Duodenal mucosa (tissue), 2 donors: ENCODE results near the gene G2E3.
"Not testable (repeated sequence)": the region's sequence is repeated elsewhere in the genome, so short reads cannot be mapped to it uniquely, and the experiment has no call there.

Source experiments
- H3K27ac ChIP-seq: one replicate; pipeline ENCODE4 v1.7.0; 2013; ENCODE audit warnings: low read depth, low read length
- H3K27me3 ChIP-seq, 2 donors: one replicate each; pipeline ENCODE4 v1.7.0; 2013; ENCODE audit warnings: low read length in 2 of 2, control low read depth in 1 of 2; ENCODE audit not compliant: insufficient read depth in 2 of 2, control insufficient read depth in 1 of 2
- H3K36me3 ChIP-seq, 2 donors: one replicate each; pipeline ENCODE4 v1.7.0; 2013; ENCODE audit warnings: low read length in 2 of 2, control low read depth in 1 of 2; ENCODE audit not compliant: insufficient read depth in 2 of 2, control insufficient read depth in 1 of 2
- H3K4me1 ChIP-seq, 2 donors: one replicate each; pipeline ENCODE4 v1.7.0; 2013; ENCODE audit warnings: low read length in 2 of 2, control low read depth in 1 of 2; ENCODE audit not compliant: insufficient read depth in 2 of 2, control insufficient read depth in 1 of 2
- H3K4me3 ChIP-seq, 2 donors: one replicate each; pipeline ENCODE4 v1.7.0; 2013; ENCODE audit warnings: low read length in 2 of 2, low read depth in 1 of 2
- H3K9ac ChIP-seq, 2 donors: one replicate each; pipeline ENCODE4 v1.7.0; 2013; ENCODE audit warnings: low read length in 2 of 2, low read depth in 1 of 2
- H3K9me3 ChIP-seq, 2 donors: one replicate each; pipeline ENCODE4 v1.7.0; 2013; ENCODE audit warnings: low read length in 2 of 2, control low read depth in 1 of 2; ENCODE audit not compliant: control insufficient read depth in 1 of 2

G2E3 gene

DNA sequence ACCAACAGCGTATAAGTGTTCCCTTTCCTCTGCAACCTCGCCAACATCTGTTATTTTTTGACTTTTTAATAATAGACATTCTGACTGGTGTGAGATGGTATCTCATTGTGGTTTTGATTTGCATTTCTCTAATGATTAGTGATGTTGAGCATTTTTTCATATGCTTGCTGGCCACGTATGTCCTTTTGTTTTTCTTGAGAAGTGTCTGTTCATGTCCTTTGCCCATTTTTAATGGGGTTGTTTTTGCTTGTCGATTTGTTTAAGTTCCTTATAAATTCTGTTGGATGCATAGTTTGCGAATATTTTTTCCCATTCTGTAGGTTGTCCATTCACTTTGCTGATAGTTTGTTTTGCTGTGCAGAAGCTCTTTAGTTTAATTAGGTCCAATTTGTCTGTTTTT, 85.5 kb downstream of the G2E3 start:
- H3K36me3 ChIP-seq: peaks cover 0 to 23% of the 10 kb centered on the region in 2 donors
- not testable (repeated sequence) for H3K4me1 ChIP-seq, H3K27me3 ChIP-seq, H3K9me3 ChIP-seq, H3K4me3 ChIP-seq, H3K27ac ChIP-seq, H3K9ac ChIP-seq

DNA sequence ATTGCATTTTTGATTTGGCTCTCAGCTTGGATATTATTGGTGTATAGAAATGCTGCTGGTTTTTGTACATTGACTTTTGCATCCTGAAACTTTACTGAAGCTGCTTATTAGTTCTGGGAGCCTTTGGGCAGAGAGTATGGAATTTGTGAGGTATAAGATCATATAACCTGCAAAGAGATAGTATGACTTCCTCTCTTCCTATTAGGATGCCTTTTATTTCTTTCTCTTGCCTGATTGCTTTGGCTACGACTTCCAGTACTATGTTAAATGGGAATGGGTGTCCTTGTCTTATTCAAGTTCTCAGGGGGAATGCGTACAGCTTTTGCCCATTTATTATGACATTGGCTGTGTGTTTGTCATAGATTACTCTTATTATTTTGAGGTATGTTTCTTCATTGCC, 86.6 kb downstream of the G2E3 start:
- H3K9me3 ChIP-seq: peaks cover 4 to 10% of the 10 kb centered on the region in 2 donors
- H3K27ac ChIP-seq: no peak overlapping the region
- peaks cover 0 to 6% of the 10 kb centered on the region in 2 donors for H3K4me1 ChIP-seq
- H3K36me3 ChIP-seq: peaks cover 3 to 28% of the 10 kb centered on the region in 2 donors
- H3K9ac ChIP-seq: no peak overlapping the region
- no peak overlapping the region for H3K4me3 ChIP-seq
- H3K27me3 ChIP-seq: no peaks in the 10 kb centered on the region

DNA sequence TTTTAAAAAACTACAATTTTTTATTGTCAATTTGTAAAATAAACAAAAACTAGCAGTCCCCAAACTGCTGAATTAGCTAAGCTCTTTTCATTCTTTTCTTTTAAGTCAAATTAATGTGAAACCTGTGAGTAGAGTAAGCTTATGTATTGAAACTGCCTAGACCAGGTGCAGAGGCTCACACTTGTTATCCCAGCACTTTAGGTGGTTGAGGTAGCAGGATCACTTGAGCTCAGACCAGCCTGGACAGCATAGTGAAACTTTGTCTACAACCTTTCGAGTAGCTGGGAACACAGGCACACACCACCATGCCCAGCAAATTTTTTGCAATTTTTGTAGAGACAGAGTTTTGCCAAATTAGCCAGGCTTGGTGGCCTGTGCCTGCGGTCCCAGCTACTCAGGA, 89.5 kb downstream of the G2E3 start:
- H3K9me3 ChIP-seq: peaks cover 4 to 10% of the 10 kb centered on the region in 2 donors
- H3K4me1 ChIP-seq: no peaks in the 10 kb centered on the region
- H3K27ac ChIP-seq: no peak overlapping the region
- no peaks in the 10 kb centered on the region for H3K27me3 ChIP-seq
- no peak overlapping the region for H3K9ac ChIP-seq
- H3K4me3 ChIP-seq: no peak overlapping the region
- H3K36me3 ChIP-seq: peaks cover 16 to 51% of the 10 kb centered on the region in 2 donors

DNA sequence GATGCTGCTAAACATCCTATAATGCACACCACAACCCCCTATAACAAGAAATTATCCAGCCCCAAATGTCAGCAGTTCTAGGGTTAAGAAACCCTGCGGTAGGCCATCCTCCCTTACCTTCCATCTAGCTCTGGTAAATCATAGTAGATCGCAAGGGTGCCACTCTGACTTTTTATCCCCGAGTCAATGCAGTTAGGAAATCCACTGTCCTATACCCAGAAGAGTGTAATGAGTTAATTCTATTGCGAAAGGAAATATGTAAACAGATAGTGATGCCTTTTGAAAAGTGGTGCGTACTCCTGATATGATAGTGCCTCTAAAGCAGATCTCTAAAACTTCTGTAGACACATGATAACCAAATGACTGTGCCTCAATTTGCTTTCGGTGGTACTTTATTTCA, 93.0 kb downstream of the G2E3 start:
- no peaks in the 10 kb centered on the region for H3K9me3 ChIP-seq
- H3K27me3 ChIP-seq: no peaks in the 10 kb centered on the region
- no peak overlapping the region for H3K27ac ChIP-seq
- H3K36me3 ChIP-seq: peaks cover 33 to 60% of the 10 kb centered on the region in 2 donors
- H3K4me1 ChIP-seq: no peaks in the 10 kb centered on the region
- H3K4me3 ChIP-seq: no peak overlapping the region
- no peak overlapping the region for H3K9ac ChIP-seq

DNA sequence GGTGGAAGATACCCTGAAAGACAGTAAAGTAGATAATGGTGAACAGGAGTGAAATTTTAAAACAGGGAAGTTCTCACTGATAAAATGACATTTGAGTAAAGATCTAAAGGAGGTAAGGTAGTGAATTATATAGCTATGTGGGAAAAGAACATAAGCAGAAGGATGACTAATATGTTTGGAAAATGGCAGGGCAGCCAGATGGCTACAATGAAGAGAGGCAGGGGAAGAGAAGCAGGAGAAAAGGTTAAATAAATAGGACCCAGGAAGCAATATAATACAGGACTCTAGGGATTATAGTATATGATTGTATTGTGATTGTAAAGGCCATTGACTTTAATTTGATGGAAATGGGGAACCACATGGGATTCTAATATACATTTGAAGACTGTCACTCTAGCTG, 96.2 kb downstream of the G2E3 start:
- Histone ChIP-seq H3K4me3 (no peak overlapping the region), H3K27me3 (no peaks in the 10 kb centered on the region), H3K4me1 (no peaks in the 10 kb centered on the region), H3K36me3 (peaks cover 33 to 60% of the 10 kb centered on the region in 2 donors), H3K27ac (no peak overlapping the region), H3K9ac (no peak overlapping the region), H3K9me3 (no peaks in the 10 kb centered on the region)

DNA sequence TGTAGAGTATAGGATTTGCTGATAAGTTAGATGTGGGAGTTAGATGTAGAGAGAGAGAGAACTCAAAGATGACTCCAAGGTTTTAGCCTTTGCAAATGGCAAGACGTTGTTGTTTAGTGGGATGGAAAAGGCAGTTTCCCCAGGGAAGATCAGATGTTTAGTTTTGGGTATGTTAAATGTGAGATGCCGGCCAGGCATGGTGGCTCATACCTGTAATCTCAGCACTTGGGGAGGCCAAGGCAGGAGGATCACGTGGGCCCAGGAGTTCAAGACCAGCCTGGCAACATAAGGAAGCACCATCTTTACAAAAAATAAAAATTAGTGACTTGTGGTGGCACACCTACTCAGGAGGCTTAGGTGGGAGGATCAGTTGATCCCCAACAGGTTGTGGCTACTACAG, 96.7 kb downstream of the G2E3 start:
- Histone ChIP-seq H3K9me3 (no peaks in the 10 kb centered on the region), H3K27ac (no peak overlapping the region), H3K4me1 (no peaks in the 10 kb centered on the region), H3K9ac (no peak overlapping the region), H3K36me3 (peaks cover 33 to 58% of the 10 kb centered on the region in 2 donors), H3K4me3 (no peak overlapping the region), H3K27me3 (no peaks in the 10 kb centered on the region)

DNA sequence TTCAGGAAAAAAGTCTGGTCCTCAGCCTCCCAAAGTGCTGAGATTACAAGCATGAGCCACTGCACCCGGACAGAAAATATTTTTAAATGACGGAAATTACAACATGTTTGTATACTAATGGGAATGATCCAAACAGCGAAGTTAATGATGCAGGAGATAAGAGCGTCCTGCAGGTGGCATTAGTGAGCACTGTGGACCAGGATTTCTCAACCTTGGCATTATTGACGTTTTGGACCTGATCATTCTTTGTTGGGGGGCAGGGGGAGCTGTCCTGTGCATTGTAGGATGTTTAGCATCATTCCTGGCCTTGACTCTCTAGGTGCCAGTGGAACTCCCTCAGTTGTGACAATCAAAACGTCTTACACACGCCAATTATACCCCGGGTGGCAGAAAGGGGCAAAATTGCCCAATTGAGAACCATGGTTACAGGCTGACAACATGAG, 97.3 kb downstream of the G2E3 start:
- Histone ChIP-seq H3K36me3 (peaks cover 33 to 54% of the 10 kb centered on the region in 2 donors), H3K27me3 (no peaks in the 10 kb centered on the region), H3K4me3 (no peak overlapping the region), H3K9me3 (no peaks in the 10 kb centered on the region), H3K4me1 (no peaks in the 10 kb centered on the region), H3K27ac (no peak overlapping the region), H3K9ac (no peak overlapping the region)

DNA sequence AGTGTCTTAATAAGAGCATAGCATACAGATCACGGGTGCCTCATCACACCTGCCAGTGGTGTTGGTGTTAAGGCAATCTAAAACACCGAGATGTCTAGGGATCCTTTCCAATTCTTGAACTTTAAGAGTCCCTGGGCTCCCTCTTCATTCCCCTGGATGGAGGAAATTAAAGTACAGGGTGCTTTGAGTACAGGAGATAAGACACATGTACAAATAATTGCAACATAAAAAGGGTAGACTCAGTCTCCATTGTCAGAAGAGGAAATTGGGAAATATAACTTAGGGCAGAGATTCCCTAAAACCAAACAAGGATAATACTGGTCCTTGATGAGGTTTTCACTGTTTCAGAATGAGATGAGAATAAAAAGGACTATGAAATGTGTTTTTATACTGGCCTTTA, 98.1 kb downstream of the G2E3 start:
- Histone ChIP-seq H3K27me3 (no peaks in the 10 kb centered on the region), H3K9ac (no peak overlapping the region), H3K4me1 (no peaks in the 10 kb centered on the region), H3K4me3 (no peak overlapping the region), H3K27ac (no peak overlapping the region), H3K36me3 (peaks cover 27 to 46% of the 10 kb centered on the region in 2 donors), H3K9me3 (no peaks in the 10 kb centered on the region)

DNA sequence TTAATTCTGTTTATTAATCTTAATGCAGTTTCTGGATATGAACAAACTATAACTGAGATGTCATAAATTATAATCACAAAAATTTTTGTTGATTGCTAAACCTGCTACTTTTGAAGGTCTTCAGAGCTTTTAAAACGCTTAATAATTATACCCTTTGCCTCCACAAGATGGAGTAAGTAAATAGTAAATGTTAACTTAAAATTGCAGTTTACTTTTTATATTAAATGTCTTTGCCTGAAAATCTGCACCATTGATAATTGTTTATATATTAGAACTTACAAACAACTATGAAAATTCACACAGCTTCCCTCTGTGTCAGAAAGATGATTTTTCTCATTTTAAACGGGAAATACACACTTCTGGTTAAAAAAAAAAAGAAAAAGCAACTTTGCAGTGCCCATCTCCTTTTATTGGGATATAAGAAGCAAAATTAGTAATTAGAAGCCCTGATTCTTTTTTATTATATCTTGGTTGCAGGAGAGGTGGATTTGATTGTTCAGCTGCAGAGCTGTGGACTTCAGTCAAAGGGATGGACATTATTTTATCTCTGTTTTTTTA, 98.7 kb downstream of the G2E3 start:
- Histone ChIP-seq H3K36me3 (peaks cover 26 to 43% of the 10 kb centered on the region in 2 donors), H3K27me3 (no peaks in the 10 kb centered on the region), H3K9ac (no peak overlapping the region), H3K27ac (no peak overlapping the region), H3K4me1 (no peaks in the 10 kb centered on the region), H3K9me3 (no peaks in the 10 kb centered on the region), H3K4me3 (no peak overlapping the region)

DNA sequence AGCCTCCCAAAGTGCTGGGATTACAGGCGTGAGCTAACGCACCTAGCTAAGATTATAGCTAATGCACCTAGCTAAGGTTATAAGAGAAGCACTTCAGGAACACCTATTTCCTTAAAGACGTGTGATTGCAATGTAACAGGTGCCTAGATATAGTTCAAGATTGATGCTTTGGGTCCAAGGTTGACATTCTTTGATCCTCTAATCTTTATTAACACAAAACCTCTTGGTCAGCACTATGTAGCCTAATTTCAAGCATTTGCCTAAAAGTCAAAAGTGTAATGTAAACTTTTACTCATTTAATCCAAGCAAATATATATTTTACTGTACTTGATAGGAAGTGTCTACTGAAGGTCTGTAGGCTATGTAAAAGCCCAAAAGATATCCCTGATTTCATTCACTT, 99.7 kb downstream of the G2E3 start:
- Histone ChIP-seq H3K9me3 (no peaks in the 10 kb centered on the region), H3K36me3 (peaks cover 19 to 36% of the 10 kb centered on the region in 2 donors), H3K4me3 (no peak overlapping the region), H3K4me1 (no peaks in the 10 kb centered on the region), H3K27me3 (no peaks in the 10 kb centered on the region), H3K27ac (no peak overlapping the region), H3K9ac (no peak overlapping the region)

- H3K4me3 ChIP-seq: no peak overlapping the region
- H3K4me1 ChIP-seq: no peaks in the 10 kb centered on the region
- H3K27ac ChIP-seq: no peak overlapping the region
- H3K9ac ChIP-seq: no peak overlapping the region
- no peaks in the 10 kb centered on the region for H3K27me3 ChIP-seq
- H3K36me3 ChIP-seq: peaks cover 5 to 19% of the 10 kb centered on the region in 2 donors
- no peaks in the 10 kb centered on the region for H3K9me3 ChIP-seq
Observed at GRCh38 chr14:30669594-30669993, 110.6 kb downstream of the G2E3 start.
